GM12891 (cell line): ENCODE measurements around the gene C19orf18.

Experiments
- POLR2A ChIP-seq: IDR thresholded peaks from 2 replicates; pipeline ENCODE4 v1.6.1; 2011; ENCODE audit warnings: low read depth, low read length, control low read depth
- POLR2AphosphoS5 ChIP-seq: IDR thresholded peaks from 2 replicates; pipeline ENCODE4 v1.6.1; 2011; ENCODE audit warnings: low read depth, low read length, control low read depth
- POU2F2 ChIP-seq: IDR thresholded peaks from 2 replicates; pipeline ENCODE4 v1.6.1; 2011; ENCODE audit warnings: low read depth, mild to moderate bottlenecking, control low read depth, low read length, moderate library complexity
- TAF1 ChIP-seq: IDR thresholded peaks from 2 replicates; pipeline ENCODE4 v1.6.1; 2011; ENCODE audit warnings: low read depth, low read length, control low read depth

DNA sequence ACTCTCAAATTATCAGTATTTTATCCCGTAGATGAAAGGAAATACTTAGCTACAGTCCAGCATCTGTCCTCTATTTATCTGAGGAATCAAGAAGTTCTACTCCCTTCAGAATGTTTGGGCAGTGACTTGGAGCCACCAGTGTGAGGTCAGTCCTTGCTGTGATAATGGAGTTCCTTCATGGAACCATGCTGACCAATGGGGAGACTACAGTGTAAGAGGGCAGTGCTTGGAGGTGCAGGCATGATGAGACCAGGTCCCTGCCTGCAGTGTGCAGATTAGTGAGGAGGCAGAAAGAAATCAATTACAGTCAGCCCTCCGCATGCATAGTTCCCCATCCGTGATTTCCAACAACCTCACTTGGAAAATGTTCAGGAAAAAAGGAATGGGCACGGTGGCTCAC lies at the start of gene C19orf18:
- TF ChIP-seq POLR2A (no peak), POLR2AphosphoS5 (no peak), TAF1 (no peak), POU2F2 (no peak)
